H1 (cell line): ENCODE measurements around the gene CHD9. TPM values are rescaled to one million over a fixed set of nuclear protein-coding genes. Genes with fewer than 3 reads are reported as not detected.

Source experiments
- CTCF ChIA-PET: fragments of 300-600 bp; sonication (Branson Sonifier 250); formaldehyde crosslinking; loops from one replicate; lab custom pipeline; 2021; ENCODE audit not compliant: partially characterized antibody; lab: Charles Lee
- POLR2A ChIA-PET: fragments of 300-600 bp; sonication (Branson Sonifier 250); formaldehyde crosslinking; loops from one replicate; lab custom pipeline; 2021; ENCODE audit warnings: inconsistent platforms; ENCODE audit not compliant: partially characterized antibody; lab: Charles Lee
- DNase-seq, 2 experiments: peaks; one replicate each; pipeline versions ENCODE4 v3.0.0 to v3.0.0-alpha.2; 2010 to 2022; ENCODE audit warnings: low spot score in 2 of 2, low read depth in 1 of 2, mixed read lengths in 1 of 2
- FAIRE-seq: peaks from 2 replicates; lab custom pipeline; 2011; peaks lifted over from hg19 to GRCh38; lab: Jason Lieb, UNC
- H2AFZ ChIP-seq: 2 replicates; pipeline ENCODE4 v1.8.1; 2012; ENCODE audit warnings: low read length, inconsistent platforms
- H2AK5ac ChIP-seq: 2 replicates; pipeline ENCODE4 v1.6.1; 2013; ENCODE audit warnings: low read depth, low read length
- H2BK120ac ChIP-seq: replicated peaks from 2 replicates; pipeline ENCODE3; 2013; ENCODE audit warnings: low read depth, low read length, inconsistent platforms
- H2BK12ac ChIP-seq: 2 replicates; pipeline ENCODE4 v1.6.1; 2013; ENCODE audit warnings: low read depth, low read length
- H2BK15ac ChIP-seq: 2 replicates; pipeline ENCODE4 v1.6.1; 2013; ENCODE audit warnings: low read length
- H2BK20ac ChIP-seq: 2 replicates; pipeline ENCODE4 v1.6.1; 2013; ENCODE audit warnings: low read length
- H2BK5ac ChIP-seq: 2 replicates; pipeline ENCODE4 v1.6.1; 2013; ENCODE audit warnings: low read depth, low read length
- H3K14ac ChIP-seq: 2 replicates; pipeline ENCODE4 v1.6.1; 2013; ENCODE audit warnings: inconsistent platforms; ENCODE audit not compliant: insufficient read length
- H3K18ac ChIP-seq: 2 replicates; pipeline ENCODE4 v1.6.1; 2013; ENCODE audit warnings: low read length; ENCODE audit errors: extremely low read depth
- H3K23ac ChIP-seq: 2 replicates; pipeline ENCODE4 v1.6.1; 2013; ENCODE audit warnings: inconsistent platforms; ENCODE audit not compliant: insufficient read length
- H3K23me2 ChIP-seq: 2 replicates; pipeline ENCODE4 v1.6.1; 2013; ENCODE audit warnings: low read depth, low read length
- H3K27ac ChIP-seq: 2 replicates; pipeline ENCODE4 v1.6.1; 2011; ENCODE audit warnings: low read depth, low read length, inconsistent platforms
- H3K27me3 ChIP-seq, 4 experiments: replicated peaks in 1 of 4; 1 replicate in 1 of 4; 2 replicates in 3 of 4; pipeline versions ENCODE4 v1.6.1 to v1.8.1; 2011 to 2013; ENCODE audit warnings: low read length in 3 of 4, mild to moderate bottlenecking in 3 of 4, inconsistent platforms in 2 of 4, mixed read lengths in 2 of 4, moderate library complexity in 1 of 4; ENCODE audit not compliant: control insufficient read depth in 3 of 4, insufficient read depth in 3 of 4; ENCODE audit errors: extremely low read depth in 1 of 4
- H3K36me3 ChIP-seq, 4 experiments: 2 replicates each; pipeline versions ENCODE4 v1.6.1 to v1.8.1; 2011 to 2013; ENCODE audit warnings: mild to moderate bottlenecking in 4 of 4, low read length in 3 of 4, moderate library complexity in 2 of 4, control low read depth in 1 of 4, inconsistent platforms in 1 of 4; ENCODE audit not compliant: insufficient read depth in 4 of 4, control insufficient read depth in 2 of 4
- H3K4ac ChIP-seq: replicated peaks from 2 replicates; pipeline ENCODE3; 2013; ENCODE audit warnings: low read length, low read depth, mixed read lengths, inconsistent platforms; ENCODE audit not compliant: insufficient read length
- H3K4me1 ChIP-seq, 4 experiments: replicated peaks in 1 of 4; 1 replicate in 1 of 4; 2 replicates in 3 of 4; pipeline versions ENCODE4 v1.6.1 to v1.8.1; 2011 to 2013; ENCODE audit warnings: low read length in 3 of 4, inconsistent platforms in 2 of 4, mixed read lengths in 1 of 4; ENCODE audit not compliant: insufficient read depth in 4 of 4, control insufficient read depth in 3 of 4
- H3K4me2 ChIP-seq, 2 experiments: 2 replicates each; pipeline versions ENCODE4 v1.6.1 to v1.8.1; 2011 to 2013; ENCODE audit warnings: low read depth in 2 of 2, low read length in 2 of 2, control low read depth in 1 of 2, inconsistent platforms in 1 of 2, mild to moderate bottlenecking in 1 of 2; ENCODE audit not compliant: insufficient read depth in 1 of 2
- H3K4me3 ChIP-seq, 4 experiments: fragments of 200-600, 300-600 bp in 1 of 4; sonication (generic), shearing (Covaris generic), sonication (Bioruptor Twin) in 1 of 4; 2 replicates each; pipeline versions ENCODE4 v1.5.1 to v1.8.1; 2011 to 2016; ENCODE audit warnings: low read length in 4 of 4, low read depth in 3 of 4, control low read depth in 2 of 4, inconsistent platforms in 2 of 4, mild to moderate bottlenecking in 2 of 4, mixed read lengths in 1 of 4, moderate library complexity in 1 of 4; ENCODE audit not compliant: insufficient read depth in 2 of 4; ENCODE audit errors: extremely low read depth in 1 of 4
- H3K56ac ChIP-seq: replicated peaks from 2 replicates; pipeline ENCODE3; 2013; ENCODE audit warnings: low read depth, mild to moderate bottlenecking, mixed read lengths, low read length, inconsistent platforms; ENCODE audit not compliant: insufficient read length
- H3K79me1 ChIP-seq: 2 replicates; pipeline ENCODE4 v1.6.1; 2013; ENCODE audit warnings: low read depth, low read length, control low read depth
- H3K79me2 ChIP-seq, 2 experiments: 2 replicates each; pipeline versions ENCODE4 v1.6.1 to v1.8.1; 2012 to 2013; ENCODE audit warnings: low read length in 2 of 2, mild to moderate bottlenecking in 2 of 2, inconsistent platforms in 1 of 2; ENCODE audit not compliant: insufficient read depth in 2 of 2, control insufficient read depth in 1 of 2
- H3K9ac ChIP-seq, 4 experiments: replicated peaks in 1 of 4; 1 replicate in 1 of 4; 2 replicates in 3 of 4; pipeline versions ENCODE4 v1.6.1 to v1.8.1; 2011 to 2013; ENCODE audit warnings: low read depth in 3 of 4, low read length in 3 of 4, control low read depth in 2 of 4, mild to moderate bottlenecking in 2 of 4, moderate library complexity in 2 of 4, inconsistent platforms in 1 of 4; ENCODE audit errors: extremely low read depth in 1 of 4
- H3K9me3 ChIP-seq, 2 experiments: 2 replicates each; pipeline versions ENCODE4 v1.6.1 to v1.8.1; 2012 to 2013; ENCODE audit warnings: mild to moderate bottlenecking in 2 of 2, moderate library complexity in 2 of 2, control low read depth in 1 of 2, inconsistent platforms in 1 of 2, low read depth in 1 of 2, low read length in 1 of 2, mixed read lengths in 1 of 2; ENCODE audit not compliant: insufficient read depth in 2 of 2
- H4K20me1 ChIP-seq, 2 experiments: replicated peaks in 1 of 2; 2 replicates each; pipeline versions ENCODE3 to v1.8.1; 2011 to 2013; ENCODE audit warnings: inconsistent platforms in 2 of 2, low read length in 2 of 2, mild to moderate bottlenecking in 1 of 2; ENCODE audit not compliant: insufficient read depth in 2 of 2, control insufficient read depth in 1 of 2
- H4K5ac ChIP-seq: 2 replicates; pipeline ENCODE4 v1.6.1; 2013; ENCODE audit warnings: low read length, low read depth, mixed read lengths, inconsistent platforms; ENCODE audit not compliant: insufficient read length
- H4K8ac ChIP-seq: 2 replicates; pipeline ENCODE4 v1.8.0; 2013; ENCODE audit warnings: mild to moderate bottlenecking, moderate library complexity, low read length, inconsistent platforms; ENCODE audit not compliant: insufficient read depth; ENCODE audit errors: extremely low read depth
- H4K91ac ChIP-seq: replicated peaks from 2 replicates; pipeline ENCODE3; 2013; ENCODE audit warnings: low read length, mixed read lengths, inconsistent platforms; ENCODE audit not compliant: insufficient read length
- ASH2L ChIP-seq: fragments of 200-600, 300-600 bp; sonication (generic); IDR thresholded peaks from one replicate; pipeline ENCODE4 v1.7.1; 2017; ENCODE audit warnings: low read length
- BRCA1 ChIP-seq: IDR thresholded peaks from 2 replicates; pipeline ENCODE4 v1.6.1; 2012; ENCODE audit warnings: low read depth, low read length, improper control_type of control experiment
- CBX5 ChIP-seq: fragments of 300-800, 300-1000 bp; sonication (generic); IDR thresholded peaks from 2 replicates; pipeline ENCODE4 v1.7.1; 2016; ENCODE audit warnings: antibody characterized with exemption, low read length, low read depth
- CBX8 ChIP-seq: fragments of 300-800, 300-1000 bp; sonication (generic); IDR thresholded peaks from 2 replicates; pipeline ENCODE4 v1.7.1; 2016; ENCODE audit warnings: low read depth, low read length, borderline replicate concordance
- EGR1 ChIP-seq: IDR thresholded peaks from 2 replicates; pipeline ENCODE4 v1.6.1; 2011; ENCODE audit warnings: low read depth, low read length, borderline replicate concordance
- GTF2F1 ChIP-seq: IDR thresholded peaks from 2 replicates; pipeline ENCODE4 v1.6.1; 2012; ENCODE audit warnings: low read depth, low read length, improper control_type of control experiment, borderline replicate concordance
- POLR2AphosphoS5 ChIP-seq: IDR thresholded peaks from 2 replicates; pipeline ENCODE4 v1.6.1; 2011; ENCODE audit warnings: low read depth, low read length
- RBBP5 ChIP-seq: IDR thresholded peaks from 2 replicates; pipeline ENCODE4 v1.7.1; 2012; ENCODE audit warnings: low read depth, mild to moderate bottlenecking, inconsistent platforms, low read length, moderate library complexity, borderline replicate concordance
- SIX5 ChIP-seq: IDR thresholded peaks from 2 replicates; pipeline ENCODE4 v1.6.1; 2011; ENCODE audit warnings: mild to moderate bottlenecking, low read depth, low read length
- SP4 ChIP-seq: IDR thresholded peaks from 2 replicates; pipeline ENCODE4 v1.6.1; 2012; ENCODE audit warnings: low read length, inconsistent platforms
- YY1 ChIP-seq: IDR thresholded peaks from 2 replicates; pipeline ENCODE4 v1.6.1; 2011; ENCODE audit warnings: low read depth, mild to moderate bottlenecking, low read length
- WGBS, 2 experiments: shearing (Covaris generic) in 1 of 2; methylation state at CpG; one replicate each; pipeline versions ENCODE4 v1.1.6 to v1.1.7; 2013 to 2015; ENCODE audit warnings: low lambda C conversion rate in 2 of 2, mixed read lengths in 2 of 2, inconsistent platforms in 1 of 2, low coverage in 1 of 2, missing lambda C conversion rate in 1 of 2; ENCODE audit not compliant: insufficient replicate concordance in 2 of 2, insufficient coverage in 1 of 2, insufficient read length in 1 of 2; ENCODE audit errors: extremely low coverage in 1 of 2, missing lambda C conversion rate in 1 of 2; 5-methylcytosine and 5-hydroxymethylcytosine counted together
- polyA plus RNA-seq, 7 experiments: library from polyadenylated mRNA; depleted of rRNA in 3 of 7; stranded (reverse) in 5 of 7; unstranded in 2 of 7; fragments of >200 nt in 5 of 7; fragments of 200-250 nt in 2 of 7; gene quantifications; 1 replicate in 5 of 7; 2 replicates in 1 of 7; 4 replicates in 1 of 7; pipeline versions ENCODE4 v1.2.1 to v1.2.3, GENCODE V29; 2011 to 2013; ENCODE audit warnings: missing spikeins in 2 of 7, mixed read lengths in 2 of 7
- total RNA-seq: library from RNA; stranded (reverse); fragmentation: NEBNext Ultra II Directional; extraction: Animal tissue kit (Norgen Biotek cat#: 25700); gene quantifications from 2 replicates; pipeline ENCODE4 v1.2.1, GENCODE V29; 2021
- TF ChIP-seq, protein P1 (sequence below): IDR thresholded peaks from 2 replicates; pipeline ENCODE4 v1.6.1; 2012; ENCODE audit warnings: inconsistent platforms

CHD9 gene
- total and polyA plus RNA-seq, 2 of the 8 experiments (the other 6 are each of a cell fraction or from before 2014, with no cell fraction given), result 9.9 to 32.4 TPM

DNA sequence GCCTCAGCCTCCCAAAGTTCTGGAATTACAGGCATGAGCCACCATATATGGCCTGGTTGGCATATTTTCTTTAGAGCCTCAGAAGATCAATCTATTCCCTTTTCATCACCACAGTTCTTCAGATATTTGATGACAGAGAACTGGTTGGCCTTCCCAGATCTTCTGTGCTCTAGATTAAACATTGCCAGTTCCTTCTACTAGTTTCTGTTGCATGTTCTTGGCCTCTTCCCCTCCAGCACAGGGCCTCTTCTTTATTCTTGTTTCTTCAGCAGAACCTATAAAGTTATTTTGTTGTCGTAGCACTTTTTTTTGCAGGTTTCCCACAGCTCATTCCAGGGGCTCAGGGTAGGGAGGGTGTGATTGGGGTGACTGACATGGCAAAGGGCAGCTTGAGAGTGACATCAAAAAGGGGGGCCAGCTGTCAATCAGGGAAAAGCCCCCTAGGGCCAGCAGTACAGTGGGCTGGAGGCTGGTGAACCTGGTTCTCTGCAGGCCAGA lies 9.3 kb downstream of the CHD9 start:
- no peak overlapping the region for H3K27ac ChIP-seq
- CTCF ChIA-PET, result interaction anchor here (0.6 to 4.5 kb wide), 4 partner anchors 9 to 436 kb away, joined by 3 to 21 read pairs (median 3); partner anchors contain the start of gene CHD9
- no peak for TF ChIP-seq RBBP5
- TF ChIP-seq BRCA1, result no peak
- TF ChIP-seq EGR1, result no peak
- TF ChIP-seq, protein P1, sequence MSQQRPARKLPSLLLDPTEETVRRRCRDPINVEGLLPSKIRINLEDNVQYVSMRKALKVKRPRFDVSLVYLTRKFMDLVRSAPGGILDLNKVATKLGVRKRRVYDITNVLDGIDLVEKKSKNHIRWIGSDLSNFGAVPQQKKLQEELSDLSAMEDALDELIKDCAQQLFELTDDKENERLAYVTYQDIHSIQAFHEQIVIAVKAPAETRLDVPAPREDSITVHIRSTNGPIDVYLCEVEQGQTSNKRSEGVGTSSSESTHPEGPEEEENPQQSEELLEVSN, result no peak
- TF ChIP-seq CBX8, result no peak
- TF ChIP-seq CBX5, result no peak
- TF ChIP-seq SP4, result no peak
- no peak for TF ChIP-seq SIX5
- no peak for TF ChIP-seq ASH2L
- no peak for TF ChIP-seq GTF2F1
- no peak for TF ChIP-seq POLR2AphosphoS5
- no peak for TF ChIP-seq YY1

More for the DNA sequence above, 9.3 kb downstream of the CHD9 start:
- no peak overlapping the region for H3K4me2 ChIP-seq
- H3K23ac ChIP-seq, result no peak overlapping the region
- H3K56ac ChIP-seq, result no peak overlapping the region
- H3K14ac ChIP-seq, result no peak overlapping the region
- POLR2A ChIA-PET, result interaction anchor here (0.7 kb wide), 1 partner anchor 190 kb away, joined by 3 read pairs; no protein-coding TSS in a partner anchor
- H2BK5ac ChIP-seq, result no peak overlapping the region
- H3K27me3 ChIP-seq, result no peaks in the 10 kb centered on the region
- H2BK12ac ChIP-seq, result no peak overlapping the region
- H3K9ac ChIP-seq, result no peak overlapping the region
- no peak overlapping the region for H2BK20ac ChIP-seq
- no peaks in the 10 kb centered on the region for H3K9me3 ChIP-seq
- peaks cover 10% of the 10 kb centered on the region; the same call in 1 of the 2 replicates for H3K79me1 ChIP-seq
- H2AFZ ChIP-seq, result no peak overlapping the region
- WGBS, 2 experiments, result 67% methylated on average over 1 of the region's 1 CpG; no CpG with 5 or more reads in 1 of the 2 experiments
- H3K4ac ChIP-seq, result no peak overlapping the region
- H4K91ac ChIP-seq, result no peak overlapping the region
- H4K8ac ChIP-seq, result no peak overlapping the region
- no peak overlapping the region for H2BK15ac ChIP-seq
- DNase-seq (no peak), FAIRE-seq (no peak)
- no peak overlapping the region for H3K4me3 ChIP-seq
- no peak overlapping the region for H2BK120ac ChIP-seq
- no peaks in the 10 kb centered on the region; the same call in 1 of the 2 replicates for H3K23me2 ChIP-seq
- peaks cover 0 to 6% (median 2%) of the 10 kb centered on the region in 4 experiments; a peak in 2 of 7 replicates for H3K4me1 ChIP-seq
- H3K79me2 ChIP-seq, result peaks cover 0 to 28% of the 10 kb centered on the region in 2 experiments; a peak in 2 of 4 replicates
- no peak overlapping the region for H4K5ac ChIP-seq
- H3K36me3 ChIP-seq, result no peaks in the 10 kb centered on the region; a peak in 2 of 8 replicates
- no peak overlapping the region for H2AK5ac ChIP-seq
- H4K20me1 ChIP-seq, result no peaks in the 10 kb centered on the region
- H3K18ac ChIP-seq, result no peak overlapping the region
